Astrocyte of the cerebellum (primary cell): Measurements from ENCODE around the gene NRAS.

Source experiments
- DNase-seq: peaks from one replicate; pipeline ENCODE4 v3.0.0-alpha.2; 2011; ENCODE audit warnings: low read depth
- H3K4me3 ChIP-seq: 2 replicates; pipeline ENCODE4 v1.5.1; 2011; ENCODE audit warnings: mild to moderate bottlenecking, low read depth, low read length, moderate library complexity
- CTCF ChIP-seq: IDR thresholded peaks from 2 replicates; pipeline ENCODE4 v1.5.1; 2012; ENCODE audit warnings: low read length, low read depth, moderate library complexity, mild to moderate bottlenecking; ENCODE audit errors: missing control alignments
- in situ Hi-C: cut with HindIII; loops from 2 replicates; pipeline ENCODE4 v1.10.0; 2017; ENCODE audit warnings: low sequenced_read_pairs

The NRAS gene

GRCh38 chr1:114692947-114693346 lies 23.6 kb downstream of the NRAS start:
- DNase-seq, result no peak
- H3K4me3 ChIP-seq, result no peak overlapping the region
- TF ChIP-seq CTCF, result no peak
- in situ Hi-C loops, result no loop called here

- TF ChIP-seq CTCF, result no peak
- in situ Hi-C loops, result no loop called here
- no peak for DNase-seq
- no peak overlapping the region for H3K4me3 ChIP-seq
Measured at GRCh38 chr1:114691061-114691460, 25.5 kb downstream of the NRAS start.

- in situ Hi-C loops, result no loop called here
- TF ChIP-seq CTCF, result no peak
- DNase-seq, result no peak
- H3K4me3 ChIP-seq, result no peak overlapping the region
Measured at GRCh38 chr1:114690148-114690547, 26.4 kb downstream of the NRAS start.

GRCh38 chr1:114688526-114688925 lies 28.0 kb downstream of the NRAS start:
- DNase-seq, result no peak
- in situ Hi-C loops, result no loop called here
- TF ChIP-seq CTCF, result no peak

GRCh38 chr1:114685851-114686250 lies 30.7 kb downstream of the NRAS start:
- TF ChIP-seq CTCF, result no peak
- in situ Hi-C loops, result no loop called here
- no peak for DNase-seq
- no peak overlapping the region for H3K4me3 ChIP-seq

More at GRCh38 chr1:114688526-114688925, 28.0 kb downstream of the NRAS start:
- H3K4me3 ChIP-seq, result no peak overlapping the region

- DNase-seq, result no peak
- in situ Hi-C loops, result no loop called here
- no peak overlapping the region for H3K4me3 ChIP-seq
- TF ChIP-seq CTCF, result no peak
Measured at GRCh38 chr1:114677691-114678090, 38.9 kb downstream of the NRAS start.

- H3K4me3 ChIP-seq, result no peak overlapping the region
- in situ Hi-C loops, result no loop called here
- TF ChIP-seq CTCF, result no peak
- no peak for DNase-seq
Measured at GRCh38 chr1:114676115-114676514, 40.5 kb downstream of the NRAS start.
